WERI-Rb-1 (cell line): Measurements from ENCODE around the gene ABCC1.

ENCODE experiments used
- DNase-seq: peaks from one replicate; pipeline ENCODE4 v3.0.0-alpha.2; 2020
- H3K27ac ChIP-seq: fragments of 250-450 bp; sonication (Bioruptor Pico); 2 replicates; pipeline ENCODE4 v1.5.1; 2020; ENCODE audit warnings: mild to moderate bottlenecking, moderate library complexity
- H3K27me3 ChIP-seq: fragments of 250-450 bp; sonication (Bioruptor Pico); 2 replicates; pipeline ENCODE4 v1.5.1; 2021; ENCODE audit warnings: mild to moderate bottlenecking, low read depth, moderate library complexity; ENCODE audit not compliant: insufficient read depth, severe bottlenecking
- H3K36me3 ChIP-seq: fragments of 250-450 bp; sonication (Bioruptor Pico); 2 replicates; pipeline ENCODE4 v1.5.1; 2020; ENCODE audit warnings: mild to moderate bottlenecking, moderate library complexity
- H3K4me3 ChIP-seq: 2 replicates; pipeline ENCODE4 v1.5.1; 2011; ENCODE audit warnings: low read depth, mild to moderate bottlenecking, control low read depth, low read length
- H3K9me3 ChIP-seq: fragments of 250-450 bp; sonication (Bioruptor Pico); 2 replicates; pipeline ENCODE4 v1.5.1; 2021; ENCODE audit warnings: mild to moderate bottlenecking, moderate library complexity; ENCODE audit not compliant: severe bottlenecking
- CTCF ChIP-seq: IDR thresholded peaks from 2 replicates; pipeline ENCODE4 v1.5.1; 2011; ENCODE audit warnings: low read depth, mild to moderate bottlenecking, control low read depth, inconsistent platforms, low read length

The ABCC1 gene

DNA sequence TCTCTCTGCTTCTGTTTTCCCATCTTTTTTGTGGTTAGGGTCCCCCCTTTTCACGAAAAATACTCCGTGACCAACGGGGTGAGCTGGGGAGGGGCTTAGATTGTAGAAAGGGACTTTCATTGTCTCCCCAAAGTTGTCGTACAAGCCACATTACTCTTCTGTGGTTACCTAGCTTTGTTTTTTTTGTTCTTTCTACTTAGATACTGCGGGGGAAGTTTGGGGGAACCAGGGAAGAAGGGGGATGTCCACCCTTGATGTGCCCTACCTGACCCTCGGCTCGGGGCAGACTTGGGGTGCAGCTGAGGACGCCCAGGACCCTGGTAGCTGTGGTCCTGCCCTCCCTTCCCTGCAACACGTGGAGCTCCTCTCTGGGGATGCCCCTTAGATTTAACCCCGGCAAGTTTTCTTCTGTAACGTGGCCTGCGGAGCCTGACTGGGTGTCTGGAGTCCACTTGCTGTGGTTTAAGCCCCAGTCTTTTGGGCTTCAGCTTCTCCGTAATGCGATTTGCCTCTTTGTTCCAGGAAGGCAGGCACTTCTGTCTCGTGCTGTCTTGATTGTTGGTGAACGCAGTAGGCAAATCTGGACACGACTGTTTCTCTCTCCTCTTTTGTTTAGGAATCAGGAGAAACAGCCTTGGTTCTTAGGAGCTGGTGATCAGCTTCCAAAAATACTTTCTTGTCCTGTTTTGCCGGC, 892 bp downstream of the ABCC1 start:
- H3K36me3 ChIP-seq, result peaks cover 2% of the 10 kb centered on the region; the same call in 1 of the 2 replicates
- peak overlapping the region; percentile 86 for H3K4me3 ChIP-seq
- no peaks in the 10 kb centered on the region for H3K27me3 ChIP-seq
- DNase-seq, result peak; percentile 66
- TF ChIP-seq CTCF, result no peak
- no peaks in the 10 kb centered on the region for H3K9me3 ChIP-seq
- H3K27ac ChIP-seq, result peak overlapping the region; percentile 71

DNA sequence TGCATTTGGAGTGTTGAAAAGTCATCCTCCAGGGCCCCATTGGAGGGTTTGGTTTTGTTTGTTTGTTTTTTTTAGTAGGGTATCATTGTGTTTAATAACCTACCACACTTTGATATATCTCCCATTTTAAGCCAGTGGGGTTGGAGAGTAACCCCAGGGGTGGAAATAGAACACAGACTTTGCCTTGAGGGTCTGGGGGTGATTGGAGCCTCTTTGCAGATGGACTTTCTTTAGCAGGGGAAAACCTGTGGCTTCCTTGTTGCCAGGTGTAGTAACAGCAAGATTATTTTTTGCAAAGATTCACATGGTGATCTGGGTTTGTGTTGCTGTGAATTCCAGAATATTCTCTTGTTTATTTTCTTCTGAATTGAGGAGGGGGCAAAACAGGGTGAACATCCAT, 1.5 kb downstream of the ABCC1 start:
- H3K27ac ChIP-seq, result peak overlapping the region; percentile 71
- no peak for DNase-seq
- peak overlapping the region; percentile 86 for H3K4me3 ChIP-seq
- no peaks in the 10 kb centered on the region for H3K9me3 ChIP-seq
- no peaks in the 10 kb centered on the region for H3K27me3 ChIP-seq
- TF ChIP-seq CTCF, result no peak
- H3K36me3 ChIP-seq, result peaks cover 2% of the 10 kb centered on the region; the same call in 1 of the 2 replicates

GRCh38 chr16:15951852-15952251, 2.4 kb downstream of the ABCC1 start:
- Histone ChIP-seq H3K36me3 (peaks cover 2% of the 10 kb centered on the region; the same call in 1 of the 2 replicates), H3K27me3 (no peaks in the 10 kb centered on the region), H3K27ac (no peak overlapping the region), H3K9me3 (no peaks in the 10 kb centered on the region), H3K4me3 (no peak overlapping the region)
- TF ChIP-seq CTCF, result no peak
- DNase-seq, result no peak

DNA sequence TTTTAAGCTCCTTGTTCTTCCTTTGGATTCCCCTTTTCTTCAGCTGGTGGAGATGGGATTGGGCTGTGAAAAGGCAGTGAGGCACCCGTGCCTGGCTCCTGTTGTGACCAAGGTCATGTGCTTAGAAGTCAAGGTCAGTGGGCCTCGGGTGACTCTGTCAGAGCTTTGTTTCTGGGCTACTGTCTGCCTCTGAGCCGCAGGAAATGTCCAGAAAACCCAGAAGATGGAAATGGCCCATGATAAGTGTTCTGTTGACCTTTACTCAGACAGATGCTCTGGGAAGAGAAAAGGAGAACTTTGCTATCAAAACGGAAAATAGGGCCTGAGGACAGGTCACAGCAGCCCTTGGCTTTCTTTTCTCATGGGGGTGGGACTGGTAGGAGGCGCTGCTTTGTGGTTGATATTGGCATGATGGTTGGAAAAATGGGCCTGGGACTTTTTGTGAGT, 2.9 kb downstream of the ABCC1 start:
- Histone ChIP-seq H3K27me3 (no peaks in the 10 kb centered on the region), H3K9me3 (no peaks in the 10 kb centered on the region), H3K36me3 (peaks cover 2% of the 10 kb centered on the region; the same call in 1 of the 2 replicates), H3K4me3 (no peak overlapping the region), H3K27ac (no peak overlapping the region)
- no peak for TF ChIP-seq CTCF
- DNase-seq, result no peak

- peaks cover 2% of the 10 kb centered on the region; the same call in 1 of the 2 replicates for H3K36me3 ChIP-seq
- no peak overlapping the region for H3K4me3 ChIP-seq
- TF ChIP-seq CTCF, result no peak
- H3K27me3 ChIP-seq, result no peaks in the 10 kb centered on the region
- H3K27ac ChIP-seq, result no peak overlapping the region
- H3K9me3 ChIP-seq, result no peaks in the 10 kb centered on the region
- DNase-seq, result no peak
These were observed 4.1 kb downstream of the ABCC1 start for GRCh38 chr16:15953477-15953876.
